GM23338 (cell line): Measurements from ENCODE around the gene CYP46A1. TPM values are rescaled to one million over a fixed set of nuclear protein-coding genes. Genes with fewer than 3 reads are reported as not detected.

Experiments
- ATAC-seq: fragments of 200-7000 bp; cut with Tn5 transposase; 3 replicates; pipeline ENCODE4 v1.9.1; 2020
- DNase-seq: peaks from one replicate; pipeline ENCODE4 v3.0.0-alpha.2; 2015; ENCODE audit warnings: low spot score
- H2AFZ ChIP-seq: fragments of 200-600 bp; sonication (generic); 2 replicates; pipeline ENCODE4 v1.8.0; 2016; ENCODE audit warnings: antibody characterized with exemption, mild to moderate bottlenecking, moderate library complexity
- H3F3A ChIP-seq: fragments of 200-600 bp; sonication (generic); replicated peaks from 2 replicates; pipeline ENCODE4 v1.8.0; 2017; ENCODE audit warnings: antibody characterized with exemption, mixed run types, low read depth
- H3K27ac ChIP-seq: fragments of 200-600 bp; sonication (generic); 2 replicates; pipeline ENCODE4 v1.6.1; 2016; ENCODE audit warnings: low read depth
- H3K27me3 ChIP-seq: fragments of 200-600 bp; sonication (generic); 2 replicates; pipeline ENCODE4 v1.8.0; 2016; ENCODE audit warnings: mild to moderate bottlenecking, mixed run types, moderate library complexity; ENCODE audit not compliant: insufficient read depth
- H3K36me3 ChIP-seq: fragments of 200-600 bp; sonication (generic); 2 replicates; pipeline ENCODE4 v1.8.0; 2016; ENCODE audit warnings: mild to moderate bottlenecking; ENCODE audit not compliant: insufficient read depth
- H3K4me1 ChIP-seq: fragments of 200-600 bp; sonication (generic); 2 replicates; pipeline ENCODE4 v1.8.0; 2016; ENCODE audit warnings: mild to moderate bottlenecking, moderate library complexity; ENCODE audit not compliant: insufficient read depth
- H3K4me2 ChIP-seq: fragments of 200-600 bp; sonication (generic); 2 replicates; pipeline ENCODE4 v1.7.1; 2017; ENCODE audit warnings: mixed run types
- H3K4me3 ChIP-seq: fragments of 200-600 bp; sonication (generic); 2 replicates; pipeline ENCODE4 v1.6.1; 2016; ENCODE audit warnings: mixed run types
- H3K79me2 ChIP-seq: fragments of 200-600 bp; sonication (generic); replicated peaks from 2 replicates; pipeline ENCODE4 v1.8.0; 2017; ENCODE audit warnings: mild to moderate bottlenecking; ENCODE audit not compliant: insufficient read depth
- H3K9me2 ChIP-seq: fragments of 200-600 bp; sonication (generic); 2 replicates; pipeline ENCODE4 v1.8.0; 2017; ENCODE audit not compliant: insufficient read depth
- H4K20me1 ChIP-seq: fragments of 200-600 bp; sonication (generic); replicated peaks from 2 replicates; pipeline ENCODE4 v1.8.0; 2017; ENCODE audit warnings: mild to moderate bottlenecking; ENCODE audit not compliant: insufficient read depth
- H3K27ac Mint-ChIP-seq: 2 replicates; pipeline ENCODE4 v1.8.0; 2020; ENCODE audit warnings: inconsistent platforms, mild to moderate bottlenecking, moderate library complexity, mixed read lengths
- H3K27me3 Mint-ChIP-seq: 3 replicates; pipeline ENCODE4 v1.8.0; 2022; ENCODE audit warnings: low read depth, mild to moderate bottlenecking, moderate library complexity, mixed read lengths, inconsistent platforms; ENCODE audit not compliant: insufficient read depth, poor library complexity
- H3K36me3 Mint-ChIP-seq: 3 replicates; pipeline ENCODE4 v1.8.0; 2021; ENCODE audit warnings: low read depth, mild to moderate bottlenecking, inconsistent platforms, moderate library complexity, mixed read lengths
- H3K4me1 Mint-ChIP-seq: 3 replicates; pipeline ENCODE4 v1.8.0; 2020; ENCODE audit warnings: mild to moderate bottlenecking, inconsistent platforms, mixed read lengths
- H3K4me3 Mint-ChIP-seq: 3 replicates; pipeline ENCODE4 v1.8.0; 2021; ENCODE audit warnings: moderate library complexity, mild to moderate bottlenecking, inconsistent platforms, mixed read lengths
- H3K9me3 Mint-ChIP-seq: 3 replicates; pipeline ENCODE4 v1.8.0; 2020; ENCODE audit warnings: moderate library complexity, mild to moderate bottlenecking, inconsistent platforms, mixed read lengths
- EZH2 ChIP-seq: fragments of 200-600 bp; sonication (generic); IDR thresholded peaks from one replicate; pipeline ENCODE4 v1.8.0; 2017; ENCODE audit warnings: antibody characterized with exemption, mild to moderate bottlenecking, low read depth; ENCODE audit not compliant: unreplicated experiment
- EZH2phosphoT487 ChIP-seq: fragments of 200-600 bp; sonication (generic); IDR thresholded peaks from one replicate; pipeline ENCODE4 v1.8.1; 2018; ENCODE audit warnings: antibody characterized with exemption; ENCODE audit not compliant: unreplicated experiment
- NANOG ChIP-seq: IDR thresholded peaks from 2 replicates; pipeline ENCODE4 v1.6.1; 2016; ENCODE audit warnings: antibody characterized with exemption, borderline replicate concordance
- POLR2AphosphoS5 ChIP-seq: IDR thresholded peaks from 2 replicates; pipeline ENCODE4 v1.6.1; 2016; ENCODE audit warnings: antibody characterized with exemption, low read depth
- STAT1 ChIP-seq: IDR thresholded peaks from one replicate; pipeline ENCODE4 v1.6.1; 2016; ENCODE audit warnings: antibody characterized with exemption; ENCODE audit not compliant: unreplicated experiment
- ZNF331 ChIP-seq: fragments of 250-450 bp; sonication (Bioruptor Pico); IDR thresholded peaks from 2 replicates; pipeline ENCODE4 v1.5.0; 2020; ENCODE audit warnings: low read depth, mild to moderate bottlenecking, moderate library complexity
- polyA plus RNA-seq: library from polyadenylated mRNA; unstranded; fragments of >200 nt; fragmentation: Nextera tagmentation; extraction: Ambion mirVana; gene quantifications from 2 replicates; pipeline ENCODE4 v1.2.1, GENCODE V29; 2016
- total RNA-seq: library from RNA; depleted of rRNA; stranded (reverse); fragments of >200 nt; shearing (Covaris generic); gene quantifications from 2 replicates; pipeline ENCODE4 v1.2.3, GENCODE V29; 2014
- TF ChIP-seq, protein P1 (sequence below): fragments of 250-450 bp; sonication (Bioruptor Pico); IDR thresholded peaks from 2 replicates; pipeline ENCODE4 v1.5.0; 2020; ENCODE audit warnings: mild to moderate bottlenecking, moderate library complexity
- TF ChIP-seq, protein P2 (sequence below), 2 experiments: fragments of 200-600 bp in 1 of 2; sonication (generic) in 1 of 2; conservative IDR thresholded peaks; 2 replicates each; pipeline versions ENCODE4 v1.5.1 to v1.6.1; 2016 to 2017; ENCODE audit warnings: antibody characterized with exemption in 2 of 2, low read depth in 2 of 2, mild to moderate bottlenecking in 2 of 2, moderate library complexity in 1 of 2
- TF ChIP-seq, protein P3 (sequence below): IDR thresholded peaks from 2 replicates; pipeline ENCODE4 v1.6.1; 2016; ENCODE audit warnings: antibody characterized with exemption

The CYP46A1 gene
- total and polyA plus RNA-seq, 2 experiments from 2014 or later = 0.59 to 0.66 TPM

DNA sequence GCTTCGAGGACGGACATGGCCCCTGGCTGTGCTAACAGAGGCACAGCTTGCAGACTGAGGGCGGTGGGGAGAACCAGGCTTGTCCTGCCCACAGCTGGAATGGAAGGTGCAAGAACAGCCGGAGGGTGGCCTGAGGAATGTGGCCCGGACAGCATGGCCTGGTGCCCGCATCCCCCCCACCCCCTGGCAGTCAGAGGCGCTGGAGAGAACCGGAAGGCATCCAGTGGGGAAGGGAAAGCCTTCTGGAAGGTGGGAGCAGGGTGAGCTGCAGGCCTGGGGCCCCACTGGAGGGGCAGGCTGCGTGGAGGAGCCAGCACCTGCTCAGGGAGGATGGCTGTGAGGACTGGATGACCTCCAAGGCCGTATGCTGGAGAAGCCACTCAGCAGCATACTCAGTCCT is 8.1 kb upstream of the CYP46A1 start:
- Mint-ChIP-seq H3K27ac (no peak overlapping the region), H3K4me3 (no peak overlapping the region), H3K27me3 (peaks cover 8% of the 10 kb centered on the region), H3K4me1 (peaks cover 27% of the 10 kb centered on the region), H3K36me3 (peaks cover 22% of the 10 kb centered on the region; the same call in 2 of the 3 replicates), H3K9me3 (peaks cover 27% of the 10 kb centered on the region)
- Histone ChIP-seq H2AFZ (no peak overlapping the region), H3K9me2 (no peaks in the 10 kb centered on the region), H3K4me2 (no peak overlapping the region), H3K27me3 (no peaks in the 10 kb centered on the region), H3F3A (no peaks in the 10 kb centered on the region), H3K4me1 (peaks cover 22% of the 10 kb centered on the region), H4K20me1 (no peaks in the 10 kb centered on the region), H3K36me3 (no peaks in the 10 kb centered on the region), H3K27ac (no peak overlapping the region), H3K4me3 (no peak overlapping the region), H3K79me2 (no peaks in the 10 kb centered on the region)
- DNase-seq = no peak
- no peak for TF ChIP-seq EZH2
- TF ChIP-seq, protein P1, sequence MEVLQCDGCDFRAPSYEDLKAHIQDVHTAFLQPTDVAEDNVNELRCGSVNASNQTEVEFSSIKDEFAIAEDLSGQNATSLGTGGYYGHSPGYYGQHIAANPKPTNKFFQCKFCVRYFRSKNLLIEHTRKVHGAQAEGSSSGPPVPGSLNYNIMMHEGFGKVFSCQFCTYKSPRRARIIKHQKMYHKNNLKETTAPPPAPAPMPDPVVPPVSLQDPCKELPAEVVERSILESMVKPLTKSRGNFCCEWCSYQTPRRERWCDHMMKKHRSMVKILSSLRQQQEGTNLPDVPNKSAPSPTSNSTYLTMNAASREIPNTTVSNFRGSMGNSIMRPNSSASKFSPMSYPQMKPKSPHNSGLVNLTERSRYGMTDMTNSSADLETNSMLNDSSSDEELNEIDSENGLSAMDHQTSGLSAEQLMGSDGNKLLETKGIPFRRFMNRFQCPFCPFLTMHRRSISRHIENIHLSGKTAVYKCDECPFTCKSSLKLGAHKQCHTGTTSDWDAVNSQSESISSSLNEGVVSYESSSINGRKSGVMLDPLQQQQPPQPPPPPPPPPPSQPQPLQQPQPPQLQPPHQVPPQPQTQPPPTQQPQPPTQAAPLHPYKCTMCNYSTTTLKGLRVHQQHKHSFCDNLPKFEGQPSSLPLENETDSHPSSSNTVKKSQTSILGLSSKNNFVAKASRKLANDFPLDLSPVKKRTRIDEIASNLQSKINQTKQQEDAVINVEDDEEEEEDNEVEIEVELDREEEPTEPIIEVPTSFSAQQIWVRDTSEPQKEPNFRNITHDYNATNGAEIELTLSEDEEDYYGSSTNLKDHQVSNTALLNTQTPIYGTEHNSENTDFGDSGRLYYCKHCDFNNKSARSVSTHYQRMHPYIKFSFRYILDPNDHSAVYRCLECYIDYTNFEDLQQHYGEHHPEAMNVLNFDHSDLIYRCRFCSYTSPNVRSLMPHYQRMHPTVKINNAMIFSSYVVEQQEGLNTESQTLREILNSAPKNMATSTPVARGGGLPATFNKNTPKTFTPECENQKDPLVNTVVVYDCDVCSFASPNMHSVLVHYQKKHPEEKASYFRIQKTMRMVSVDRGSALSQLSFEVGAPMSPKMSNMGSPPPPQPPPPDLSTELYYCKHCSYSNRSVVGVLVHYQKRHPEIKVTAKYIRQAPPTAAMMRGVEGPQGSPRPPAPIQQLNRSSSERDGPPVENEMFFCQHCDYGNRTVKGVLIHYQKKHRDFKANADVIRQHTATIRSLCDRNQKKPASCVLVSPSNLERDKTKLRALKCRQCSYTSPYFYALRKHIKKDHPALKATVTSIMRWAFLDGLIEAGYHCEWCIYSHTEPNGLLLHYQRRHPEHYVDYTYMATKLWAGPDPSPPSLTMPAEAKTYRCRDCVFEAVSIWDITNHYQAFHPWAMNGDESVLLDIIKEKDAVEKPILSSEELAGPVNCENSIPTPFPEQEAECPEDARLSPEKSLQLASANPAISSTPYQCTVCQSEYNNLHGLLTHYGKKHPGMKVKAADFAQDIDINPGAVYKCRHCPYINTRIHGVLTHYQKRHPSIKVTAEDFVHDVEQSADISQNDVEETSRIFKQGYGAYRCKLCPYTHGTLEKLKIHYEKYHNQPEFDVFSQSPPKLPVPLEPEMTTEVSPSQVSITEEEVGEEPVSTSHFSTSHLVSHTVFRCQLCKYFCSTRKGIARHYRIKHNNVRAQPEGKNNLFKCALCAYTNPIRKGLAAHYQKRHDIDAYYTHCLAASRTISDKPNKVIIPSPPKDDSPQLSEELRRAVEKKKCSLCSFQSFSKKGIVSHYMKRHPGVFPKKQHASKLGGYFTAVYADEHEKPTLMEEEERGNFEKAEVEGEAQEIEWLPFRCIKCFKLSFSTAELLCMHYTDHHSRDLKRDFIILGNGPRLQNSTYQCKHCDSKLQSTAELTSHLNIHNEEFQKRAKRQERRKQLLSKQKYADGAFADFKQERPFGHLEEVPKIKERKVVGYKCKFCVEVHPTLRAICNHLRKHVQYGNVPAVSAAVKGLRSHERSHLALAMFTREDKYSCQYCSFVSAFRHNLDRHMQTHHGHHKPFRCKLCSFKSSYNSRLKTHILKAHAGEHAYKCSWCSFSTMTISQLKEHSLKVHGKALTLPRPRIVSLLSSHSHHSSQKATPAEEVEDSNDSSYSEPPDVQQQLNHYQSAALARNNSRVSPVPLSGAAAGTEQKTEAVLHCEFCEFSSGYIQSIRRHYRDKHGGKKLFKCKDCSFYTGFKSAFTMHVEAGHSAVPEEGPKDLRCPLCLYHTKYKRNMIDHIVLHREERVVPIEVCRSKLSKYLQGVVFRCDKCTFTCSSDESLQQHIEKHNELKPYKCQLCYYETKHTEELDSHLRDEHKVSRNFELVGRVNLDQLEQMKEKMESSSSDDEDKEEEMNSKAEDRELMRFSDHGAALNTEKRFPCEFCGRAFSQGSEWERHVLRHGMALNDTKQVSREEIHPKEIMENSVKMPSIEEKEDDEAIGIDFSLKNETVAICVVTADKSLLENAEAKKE (CRISPR knock-in tag) = no peak
- no peak for ATAC-seq

DNA sequence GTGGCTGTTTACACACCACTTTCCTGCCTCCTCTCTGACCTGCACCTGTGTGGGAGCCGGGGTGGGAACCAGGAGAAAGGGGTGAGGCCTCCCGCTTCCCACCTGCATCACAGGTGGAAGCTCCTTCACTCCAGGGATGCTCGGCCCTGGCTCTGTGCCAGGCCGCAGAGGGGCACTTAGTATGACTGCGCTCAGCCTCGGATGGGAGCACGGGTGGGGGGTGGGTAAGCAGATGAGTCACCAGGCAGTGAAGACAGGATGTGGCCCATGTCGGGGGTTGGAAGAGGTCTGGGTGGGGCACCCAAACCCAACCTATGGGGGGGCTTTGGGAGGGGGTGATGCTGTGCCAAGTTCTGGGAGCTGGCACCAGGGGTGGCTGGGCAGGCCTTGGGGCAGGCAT is 7.4 kb upstream of the CYP46A1 start:
- Mint-ChIP-seq H3K27me3 (peaks cover 7% of the 10 kb centered on the region), H3K36me3 (peaks cover 22% of the 10 kb centered on the region; the same call in 2 of the 3 replicates), H3K4me1 (peaks cover 19% of the 10 kb centered on the region), H3K9me3 (peaks cover 27% of the 10 kb centered on the region), H3K4me3 (no peak overlapping the region), H3K27ac (no peak overlapping the region)
- Histone ChIP-seq H3K36me3 (no peaks in the 10 kb centered on the region), H3K79me2 (no peaks in the 10 kb centered on the region), H3K9me2 (no peaks in the 10 kb centered on the region), H3K4me2 (no peak overlapping the region), H2AFZ (no peak overlapping the region), H3K4me1 (peaks cover 15% of the 10 kb centered on the region), H3F3A (no peaks in the 10 kb centered on the region), H3K4me3 (no peak overlapping the region), H4K20me1 (no peaks in the 10 kb centered on the region), H3K27ac (no peak overlapping the region), H3K27me3 (no peaks in the 10 kb centered on the region)
- no peak for DNase-seq
- ATAC-seq = no peak
- TF ChIP-seq, protein P2, sequence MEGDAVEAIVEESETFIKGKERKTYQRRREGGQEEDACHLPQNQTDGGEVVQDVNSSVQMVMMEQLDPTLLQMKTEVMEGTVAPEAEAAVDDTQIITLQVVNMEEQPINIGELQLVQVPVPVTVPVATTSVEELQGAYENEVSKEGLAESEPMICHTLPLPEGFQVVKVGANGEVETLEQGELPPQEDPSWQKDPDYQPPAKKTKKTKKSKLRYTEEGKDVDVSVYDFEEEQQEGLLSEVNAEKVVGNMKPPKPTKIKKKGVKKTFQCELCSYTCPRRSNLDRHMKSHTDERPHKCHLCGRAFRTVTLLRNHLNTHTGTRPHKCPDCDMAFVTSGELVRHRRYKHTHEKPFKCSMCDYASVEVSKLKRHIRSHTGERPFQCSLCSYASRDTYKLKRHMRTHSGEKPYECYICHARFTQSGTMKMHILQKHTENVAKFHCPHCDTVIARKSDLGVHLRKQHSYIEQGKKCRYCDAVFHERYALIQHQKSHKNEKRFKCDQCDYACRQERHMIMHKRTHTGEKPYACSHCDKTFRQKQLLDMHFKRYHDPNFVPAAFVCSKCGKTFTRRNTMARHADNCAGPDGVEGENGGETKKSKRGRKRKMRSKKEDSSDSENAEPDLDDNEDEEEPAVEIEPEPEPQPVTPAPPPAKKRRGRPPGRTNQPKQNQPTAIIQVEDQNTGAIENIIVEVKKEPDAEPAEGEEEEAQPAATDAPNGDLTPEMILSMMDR (conservative IDR thresholded peaks at IDR 0.05; ENCODE audit: low read depth in 2 of 2) = no peak
- no peak for TF ChIP-seq ZNF331 (CRISPR knock-in tag)
- no peak for TF ChIP-seq NANOG
- TF ChIP-seq, protein P3, sequence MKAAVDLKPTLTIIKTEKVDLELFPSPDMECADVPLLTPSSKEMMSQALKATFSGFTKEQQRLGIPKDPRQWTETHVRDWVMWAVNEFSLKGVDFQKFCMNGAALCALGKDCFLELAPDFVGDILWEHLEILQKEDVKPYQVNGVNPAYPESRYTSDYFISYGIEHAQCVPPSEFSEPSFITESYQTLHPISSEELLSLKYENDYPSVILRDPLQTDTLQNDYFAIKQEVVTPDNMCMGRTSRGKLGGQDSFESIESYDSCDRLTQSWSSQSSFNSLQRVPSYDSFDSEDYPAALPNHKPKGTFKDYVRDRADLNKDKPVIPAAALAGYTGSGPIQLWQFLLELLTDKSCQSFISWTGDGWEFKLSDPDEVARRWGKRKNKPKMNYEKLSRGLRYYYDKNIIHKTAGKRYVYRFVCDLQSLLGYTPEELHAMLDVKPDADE = no peak
- no peak for TF ChIP-seq STAT1
- no peak for TF ChIP-seq POLR2AphosphoS5
- no peak for TF ChIP-seq EZH2phosphoT487
